Psoas muscle (tissue), 8 donors: ENCODE measurements around the gene EFCAB10. TPM values are rescaled to one million over a fixed set of nuclear protein-coding genes. Genes with fewer than 3 reads are reported as not detected.
"Not testable (repeated sequence)": the region's sequence is repeated elsewhere in the genome, so short reads cannot be mapped to it uniquely, and the experiment has no call there.

Source experiments
- ATAC-seq, 4 donors: fragments of 200-7000 bp; cut with Tn5 transposase; one replicate each; pipeline ENCODE4 v1.9.1; 2020; ENCODE audit warnings: moderate library complexity in 3 of 4, mild to moderate bottlenecking in 2 of 4
- DNase-seq, 2 donors: peaks; one replicate each; pipeline ENCODE4 v3.0.0-alpha.2; 2020
- H3K27ac ChIP-seq: fragments of 200-600 bp; one replicate; pipeline ENCODE4 v1.8.0; 2022
- H3K27me3 ChIP-seq, 3 donors: fragments of 200-600 bp in 1 of 3; one replicate each; pipeline versions ENCODE4 v1.6.1 to v1.8.0; 2013 to 2022; ENCODE audit warnings: low read length in 2 of 3, mild to moderate bottlenecking in 2 of 3, moderate library complexity in 1 of 3; ENCODE audit not compliant: insufficient read depth in 3 of 3
- H3K36me3 ChIP-seq, 2 donors: fragments of 200-600 bp in 1 of 2; one replicate each; pipeline versions ENCODE4 v1.6.1 to v1.8.0; 2013 to 2022; ENCODE audit warnings: low read depth in 1 of 2, mild to moderate bottlenecking in 1 of 2, moderate library complexity in 1 of 2; ENCODE audit not compliant: insufficient read depth in 1 of 2
- H3K4me1 ChIP-seq: fragments of 200-600 bp; one replicate; pipeline ENCODE4 v1.8.0; 2022
- H3K4me3 ChIP-seq: fragments of 200-600 bp; one replicate; pipeline ENCODE4 v1.8.0; 2022; ENCODE audit warnings: mild to moderate bottlenecking
- H3K9me3 ChIP-seq: fragments of 200-600 bp; one replicate; pipeline ENCODE4 v1.8.0; 2022
- CTCF ChIP-seq: fragments of 200-600 bp; IDR thresholded peaks from one replicate; pipeline ENCODE4 v1.8.0; 2022; ENCODE audit warnings: antibody characterized with exemption
- WGBS, 3 donors: extraction: QIAGEN DNeasy Blood & Tissue Kit; methylation state at CpG; one replicate each; pipeline versions ENCODE4 v1.1.6 to v1.1.7; 2013; 5-methylcytosine and 5-hydroxymethylcytosine counted together
- intact Hi-C, 2 donors: fragments of 100-400 bp; cut with DNase I; formaldehyde crosslinking; loops; one replicate each; pipeline versions ENCODE4 v1.11.0 to v1.14.2; 2022
- polyA plus RNA-seq, 3 donors: library from polyadenylated mRNA; stranded (reverse); fragments of 200-250 nt; gene quantifications; one replicate each; pipeline ENCODE4 v1.2.3, GENCODE V29; 2013
- total RNA-seq, 4 donors: library from RNA; stranded (reverse); fragmentation: NEBNext Ultra II Directional in 2 of 4; extraction: Animal tissue kit (Norgen Biotek cat#: 25700) in 2 of 4; gene quantifications; one replicate each; pipeline versions ENCODE4 v1.2.1 to v1.2.4, GENCODE V29; 2021 to 2023
- donor health status: healthy with polysubstance abuse.
- donor health status: DM: no; HTN: no; CAD: no; lungs with moderate emphysema.
- donor health status: Bipolar disorder and iron deficiency.
- donor health status: healthy.
- donor health status: DM: yes; HTN: yes; CAD: no.
- donor health status: DM: no; HTN: no; CAD: no.
- donor health status: DM: no; HTN: no; CAD: no.
- donor health status: DM: yes; HTN: yes; CAD: no.

EFCAB10 gene
- total and polyA plus RNA-seq, 7 donors: not detected

- H3K4me3 ChIP-seq: peak within 1 kb of the TSS; percentile 92
- 2 to 3% (median 2%) methylated on average over 40 to 42 of the region's 42 CpGs for WGBS, 3 donors
- ATAC-seq (peak; percentile 100), DNase-seq (peak; percentile 89 to 94)
- H3K27ac ChIP-seq: peak within 1 kb of the TSS; percentile 93
- peaks cover 0 to 1% (median 0%) of the 10 kb centered on the region in 3 donors for H3K27me3 ChIP-seq
- H3K9me3 ChIP-seq: no peaks in the 10 kb centered on the region
- H3K4me1 ChIP-seq: peaks cover 10% of the 10 kb centered on the region
- peak; percentile 62 for TF ChIP-seq CTCF
- H3K36me3 ChIP-seq: peaks cover 4 to 35% of the 10 kb centered on the region in 2 donors
- intact Hi-C loops: no loop called here
Measured at GRCh38 chr7:105531792-105532671, 49.3 kb downstream of the EFCAB10 start, which contains the start of gene RINT1. TSS of gene RINT1 (plus strand) at chr7:105532201. CDS start at chr7:105532316, 115 bp downstream.

- H3K4me3 ChIP-seq: no peak overlapping the region
- TF ChIP-seq CTCF: no peak
- intact Hi-C loops: no loop called here
- H3K9me3 ChIP-seq: no peaks in the 10 kb centered on the region
- peaks cover 4 to 21% of the 10 kb centered on the region in 2 donors for H3K36me3 ChIP-seq
- 94 to 96% (median 95%) methylated on average over 20 of the region's 20 CpGs for WGBS, 3 donors
- no peak overlapping the region for H3K27ac ChIP-seq
- H3K4me1 ChIP-seq: peaks cover 10% of the 10 kb centered on the region
- DNase-seq (no peak), ATAC-seq (no peak)
- peaks cover 0 to 1% (median 0%) of the 10 kb centered on the region in 3 donors for H3K27me3 ChIP-seq
Measured at GRCh38 chr7:105530546-105530945, 50.7 kb downstream of the EFCAB10 start.

- no peak for ATAC-seq
- WGBS, 3 donors: 92 to 95% (median 94%) methylated on average over 10 of the region's 10 CpGs
- peaks cover 10% of the 10 kb centered on the region for H3K4me1 ChIP-seq
Measured at GRCh38 chr7:105530126-105530525, 51.2 kb downstream of the EFCAB10 start.

DNA sequence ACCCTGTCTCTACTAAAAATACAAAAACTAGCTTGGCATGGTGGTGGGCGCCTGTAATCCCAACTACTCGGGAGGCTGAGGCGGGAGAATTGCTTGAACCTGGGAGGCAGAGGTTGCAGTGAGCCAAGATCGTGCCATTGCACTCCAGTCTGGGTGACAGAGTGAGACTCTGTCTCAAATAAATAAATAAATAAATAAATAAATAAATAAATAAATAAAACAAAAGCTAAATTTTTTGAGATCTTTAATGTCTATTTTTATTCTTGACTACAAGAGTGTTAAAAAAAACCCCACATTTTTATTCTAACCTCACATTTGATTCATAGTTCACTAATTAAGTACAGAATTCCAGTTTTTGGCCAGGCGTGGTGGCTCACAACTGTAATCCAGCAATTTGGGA, 53.6 kb downstream of the EFCAB10 start:
- H3K27me3 ChIP-seq, H3K4me3 ChIP-seq, H3K4me1 ChIP-seq, DNase-seq, ATAC-seq, intact Hi-C loops, H3K27ac ChIP-seq, H3K36me3 ChIP-seq, H3K9me3 ChIP-seq: not testable (repeated sequence)
- WGBS, 3 donors: 92 to 96% (median 94%) methylated on average over 5 of the region's 5 CpGs

More at GRCh38 chr7:105530126-105530525, 51.2 kb downstream of the EFCAB10 start:
- Histone ChIP-seq H3K27me3 (peaks cover 0 to 1% (median 0%) of the 10 kb centered on the region in 3 donors), H3K27ac (no peak overlapping the region), H3K4me3 (no peak overlapping the region), H3K9me3 (no peaks in the 10 kb centered on the region), H3K36me3 (peaks cover 4 to 19% of the 10 kb centered on the region in 2 donors)
- no peak for DNase-seq
- intact Hi-C loops: no loop called here
- TF ChIP-seq CTCF: no peak

- intact Hi-C loops: no loop called here
- WGBS, 3 donors: 79 to 94% (median 86%) methylated on average over 4 of the region's 4 CpGs
- ATAC-seq: no peak
Measured at GRCh38 chr7:105524840-105525239, 56.5 kb downstream of the EFCAB10 start.

GRCh38 chr7:105524423-105524822, 56.9 kb downstream of the EFCAB10 start:
- H3K4me1 ChIP-seq, H3K27me3 ChIP-seq, intact Hi-C loops, H3K36me3 ChIP-seq, DNase-seq, H3K9me3 ChIP-seq, ATAC-seq, H3K4me3 ChIP-seq, H3K27ac ChIP-seq: not testable (repeated sequence)
- WGBS, 3 donors: 91 to 98% (median 96%) methylated on average over 11 of the region's 11 CpGs

More at GRCh38 chr7:105524840-105525239, 56.5 kb downstream of the EFCAB10 start:
- no peak for DNase-seq
- Histone ChIP-seq H3K36me3 (peaks cover 0 to 4% of the 10 kb centered on the region in 2 donors), H3K9me3 (no peaks in the 10 kb centered on the region), H3K27ac (no peak overlapping the region), H3K4me3 (no peak overlapping the region), H3K27me3 (no peaks in the 10 kb centered on the region), H3K4me1 (peaks cover 8% of the 10 kb centered on the region)
- no peak for TF ChIP-seq CTCF
